GM23338 (cell line): Measurements from ENCODE around the gene GGT7. TPM values are rescaled to one million over a fixed set of nuclear protein-coding genes. Genes with fewer than 3 reads are reported as not detected.

Source experiments
- ATAC-seq: fragments of 200-7000 bp; cut with Tn5 transposase; 3 replicates; pipeline ENCODE4 v1.9.1; 2020
- DNase-seq: peaks from one replicate; pipeline ENCODE4 v3.0.0-alpha.2; 2015; ENCODE audit warnings: low spot score
- H2AFZ ChIP-seq: fragments of 200-600 bp; sonication (generic); 2 replicates; pipeline ENCODE4 v1.8.0; 2016; ENCODE audit warnings: antibody characterized with exemption, mild to moderate bottlenecking, moderate library complexity
- H3F3A ChIP-seq: fragments of 200-600 bp; sonication (generic); replicated peaks from 2 replicates; pipeline ENCODE4 v1.8.0; 2017; ENCODE audit warnings: antibody characterized with exemption, mixed run types, low read depth
- H3K27ac ChIP-seq: fragments of 200-600 bp; sonication (generic); 2 replicates; pipeline ENCODE4 v1.6.1; 2016; ENCODE audit warnings: low read depth
- H3K27me3 ChIP-seq: fragments of 200-600 bp; sonication (generic); 2 replicates; pipeline ENCODE4 v1.8.0; 2016; ENCODE audit warnings: mild to moderate bottlenecking, mixed run types, moderate library complexity; ENCODE audit not compliant: insufficient read depth
- H3K36me3 ChIP-seq: fragments of 200-600 bp; sonication (generic); 2 replicates; pipeline ENCODE4 v1.8.0; 2016; ENCODE audit warnings: mild to moderate bottlenecking; ENCODE audit not compliant: insufficient read depth
- H3K4me1 ChIP-seq: fragments of 200-600 bp; sonication (generic); 2 replicates; pipeline ENCODE4 v1.8.0; 2016; ENCODE audit warnings: mild to moderate bottlenecking, moderate library complexity; ENCODE audit not compliant: insufficient read depth
- H3K4me2 ChIP-seq: fragments of 200-600 bp; sonication (generic); 2 replicates; pipeline ENCODE4 v1.7.1; 2017; ENCODE audit warnings: mixed run types
- H3K4me3 ChIP-seq: fragments of 200-600 bp; sonication (generic); 2 replicates; pipeline ENCODE4 v1.6.1; 2016; ENCODE audit warnings: mixed run types
- H3K79me2 ChIP-seq: fragments of 200-600 bp; sonication (generic); replicated peaks from 2 replicates; pipeline ENCODE4 v1.8.0; 2017; ENCODE audit warnings: mild to moderate bottlenecking; ENCODE audit not compliant: insufficient read depth
- H3K9me2 ChIP-seq: fragments of 200-600 bp; sonication (generic); 2 replicates; pipeline ENCODE4 v1.8.0; 2017; ENCODE audit not compliant: insufficient read depth
- H4K20me1 ChIP-seq: fragments of 200-600 bp; sonication (generic); replicated peaks from 2 replicates; pipeline ENCODE4 v1.8.0; 2017; ENCODE audit warnings: mild to moderate bottlenecking; ENCODE audit not compliant: insufficient read depth
- H3K27ac Mint-ChIP-seq: 2 replicates; pipeline ENCODE4 v1.8.0; 2020; ENCODE audit warnings: inconsistent platforms, mild to moderate bottlenecking, moderate library complexity, mixed read lengths
- H3K27me3 Mint-ChIP-seq: 3 replicates; pipeline ENCODE4 v1.8.0; 2022; ENCODE audit warnings: low read depth, mild to moderate bottlenecking, moderate library complexity, mixed read lengths, inconsistent platforms; ENCODE audit not compliant: insufficient read depth, poor library complexity
- H3K36me3 Mint-ChIP-seq: 3 replicates; pipeline ENCODE4 v1.8.0; 2021; ENCODE audit warnings: low read depth, mild to moderate bottlenecking, inconsistent platforms, moderate library complexity, mixed read lengths
- H3K4me1 Mint-ChIP-seq: 3 replicates; pipeline ENCODE4 v1.8.0; 2020; ENCODE audit warnings: mild to moderate bottlenecking, inconsistent platforms, mixed read lengths
- H3K4me3 Mint-ChIP-seq: 3 replicates; pipeline ENCODE4 v1.8.0; 2021; ENCODE audit warnings: moderate library complexity, mild to moderate bottlenecking, inconsistent platforms, mixed read lengths
- H3K9me3 Mint-ChIP-seq: 3 replicates; pipeline ENCODE4 v1.8.0; 2020; ENCODE audit warnings: moderate library complexity, mild to moderate bottlenecking, inconsistent platforms, mixed read lengths
- CREB1 ChIP-seq: fragments of 250-450 bp; sonication (Bioruptor Pico); IDR thresholded peaks from 2 replicates; pipeline ENCODE4 v1.5.0; 2020; ENCODE audit warnings: low read depth, mild to moderate bottlenecking, moderate library complexity
- EZH2 ChIP-seq: fragments of 200-600 bp; sonication (generic); IDR thresholded peaks from one replicate; pipeline ENCODE4 v1.8.0; 2017; ENCODE audit warnings: antibody characterized with exemption, mild to moderate bottlenecking, low read depth; ENCODE audit not compliant: unreplicated experiment
- EZH2phosphoT487 ChIP-seq: fragments of 200-600 bp; sonication (generic); IDR thresholded peaks from one replicate; pipeline ENCODE4 v1.8.1; 2018; ENCODE audit warnings: antibody characterized with exemption; ENCODE audit not compliant: unreplicated experiment
- JUNB ChIP-seq: IDR thresholded peaks from one replicate; pipeline ENCODE4 v1.6.1; 2016; ENCODE audit warnings: antibody characterized with exemption; ENCODE audit not compliant: unreplicated experiment
- NANOG ChIP-seq: IDR thresholded peaks from 2 replicates; pipeline ENCODE4 v1.6.1; 2016; ENCODE audit warnings: antibody characterized with exemption, borderline replicate concordance
- POLR2AphosphoS5 ChIP-seq: IDR thresholded peaks from 2 replicates; pipeline ENCODE4 v1.6.1; 2016; ENCODE audit warnings: antibody characterized with exemption, low read depth
- STAT1 ChIP-seq: IDR thresholded peaks from one replicate; pipeline ENCODE4 v1.6.1; 2016; ENCODE audit warnings: antibody characterized with exemption; ENCODE audit not compliant: unreplicated experiment
- ZNF114 ChIP-seq: fragments of 250-450 bp; sonication (Bioruptor Pico); IDR thresholded peaks from 2 replicates; pipeline ENCODE4 v1.5.0; 2020; ENCODE audit warnings: mild to moderate bottlenecking, moderate library complexity
- ZNF331 ChIP-seq: fragments of 250-450 bp; sonication (Bioruptor Pico); IDR thresholded peaks from 2 replicates; pipeline ENCODE4 v1.5.0; 2020; ENCODE audit warnings: low read depth, mild to moderate bottlenecking, moderate library complexity
- polyA plus RNA-seq: library from polyadenylated mRNA; unstranded; fragments of >200 nt; fragmentation: Nextera tagmentation; extraction: Ambion mirVana; gene quantifications from 2 replicates; pipeline ENCODE4 v1.2.1, GENCODE V29; 2016
- total RNA-seq: library from RNA; depleted of rRNA; stranded (reverse); fragments of >200 nt; shearing (Covaris generic); gene quantifications from 2 replicates; pipeline ENCODE4 v1.2.3, GENCODE V29; 2014
- TF ChIP-seq, protein P1 (sequence below): IDR thresholded peaks from one replicate; pipeline ENCODE4 v1.6.1; 2018; ENCODE audit warnings: antibody characterized with exemption; ENCODE audit not compliant: unreplicated experiment
- TF ChIP-seq, protein P2 (sequence below): IDR thresholded peaks from 2 replicates; pipeline ENCODE4 v1.6.1; 2016; ENCODE audit warnings: antibody characterized with exemption
- TF ChIP-seq, protein P3 (sequence below), 2 experiments: fragments of 200-600 bp in 1 of 2; sonication (generic) in 1 of 2; conservative IDR thresholded peaks; 2 replicates each; pipeline versions ENCODE4 v1.5.1 to v1.6.1; 2016 to 2017; ENCODE audit warnings: antibody characterized with exemption in 2 of 2, low read depth in 2 of 2, mild to moderate bottlenecking in 2 of 2, moderate library complexity in 1 of 2

Gene GGT7
- total and polyA plus RNA-seq, 2 experiments from 2014 or later = 23.6 to 24.6 TPM

DNA sequence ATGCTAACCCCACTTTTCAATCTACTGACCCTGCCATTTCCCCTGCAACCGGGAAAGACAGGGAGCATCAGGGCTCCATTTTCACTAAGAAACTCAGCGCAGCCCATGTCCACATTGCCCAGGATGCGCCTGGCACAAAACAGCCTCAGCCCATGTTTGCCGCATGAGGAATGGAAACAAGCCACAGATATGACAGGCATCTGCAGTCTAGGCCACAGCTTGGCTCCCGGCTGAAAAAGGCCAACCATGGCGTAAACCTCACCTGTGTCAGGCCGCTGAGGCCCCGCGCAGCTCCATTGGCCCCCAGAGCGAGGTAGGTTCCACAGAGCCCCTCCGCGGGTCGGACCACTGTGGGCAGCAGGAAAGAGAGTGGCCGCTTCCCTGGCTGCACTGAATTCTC lies 21.7 kb downstream of the GGT7 start (continued):
- TF ChIP-seq, protein P1, sequence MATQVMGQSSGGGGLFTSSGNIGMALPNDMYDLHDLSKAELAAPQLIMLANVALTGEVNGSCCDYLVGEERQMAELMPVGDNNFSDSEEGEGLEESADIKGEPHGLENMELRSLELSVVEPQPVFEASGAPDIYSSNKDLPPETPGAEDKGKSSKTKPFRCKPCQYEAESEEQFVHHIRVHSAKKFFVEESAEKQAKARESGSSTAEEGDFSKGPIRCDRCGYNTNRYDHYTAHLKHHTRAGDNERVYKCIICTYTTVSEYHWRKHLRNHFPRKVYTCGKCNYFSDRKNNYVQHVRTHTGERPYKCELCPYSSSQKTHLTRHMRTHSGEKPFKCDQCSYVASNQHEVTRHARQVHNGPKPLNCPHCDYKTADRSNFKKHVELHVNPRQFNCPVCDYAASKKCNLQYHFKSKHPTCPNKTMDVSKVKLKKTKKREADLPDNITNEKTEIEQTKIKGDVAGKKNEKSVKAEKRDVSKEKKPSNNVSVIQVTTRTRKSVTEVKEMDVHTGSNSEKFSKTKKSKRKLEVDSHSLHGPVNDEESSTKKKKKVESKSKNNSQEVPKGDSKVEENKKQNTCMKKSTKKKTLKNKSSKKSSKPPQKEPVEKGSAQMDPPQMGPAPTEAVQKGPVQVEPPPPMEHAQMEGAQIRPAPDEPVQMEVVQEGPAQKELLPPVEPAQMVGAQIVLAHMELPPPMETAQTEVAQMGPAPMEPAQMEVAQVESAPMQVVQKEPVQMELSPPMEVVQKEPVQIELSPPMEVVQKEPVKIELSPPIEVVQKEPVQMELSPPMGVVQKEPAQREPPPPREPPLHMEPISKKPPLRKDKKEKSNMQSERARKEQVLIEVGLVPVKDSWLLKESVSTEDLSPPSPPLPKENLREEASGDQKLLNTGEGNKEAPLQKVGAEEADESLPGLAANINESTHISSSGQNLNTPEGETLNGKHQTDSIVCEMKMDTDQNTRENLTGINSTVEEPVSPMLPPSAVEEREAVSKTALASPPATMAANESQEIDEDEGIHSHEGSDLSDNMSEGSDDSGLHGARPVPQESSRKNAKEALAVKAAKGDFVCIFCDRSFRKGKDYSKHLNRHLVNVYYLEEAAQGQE = no peak
- TF ChIP-seq CREB1 (CRISPR knock-in tag) = no peak
- TF ChIP-seq EZH2 = no peak
- TF ChIP-seq EZH2phosphoT487 = no peak
- TF ChIP-seq ZNF114 (CRISPR knock-in tag) = no peak
- TF ChIP-seq POLR2AphosphoS5 = no peak
- TF ChIP-seq, protein P2, sequence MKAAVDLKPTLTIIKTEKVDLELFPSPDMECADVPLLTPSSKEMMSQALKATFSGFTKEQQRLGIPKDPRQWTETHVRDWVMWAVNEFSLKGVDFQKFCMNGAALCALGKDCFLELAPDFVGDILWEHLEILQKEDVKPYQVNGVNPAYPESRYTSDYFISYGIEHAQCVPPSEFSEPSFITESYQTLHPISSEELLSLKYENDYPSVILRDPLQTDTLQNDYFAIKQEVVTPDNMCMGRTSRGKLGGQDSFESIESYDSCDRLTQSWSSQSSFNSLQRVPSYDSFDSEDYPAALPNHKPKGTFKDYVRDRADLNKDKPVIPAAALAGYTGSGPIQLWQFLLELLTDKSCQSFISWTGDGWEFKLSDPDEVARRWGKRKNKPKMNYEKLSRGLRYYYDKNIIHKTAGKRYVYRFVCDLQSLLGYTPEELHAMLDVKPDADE = no peak
- no peak for TF ChIP-seq JUNB

DNA sequence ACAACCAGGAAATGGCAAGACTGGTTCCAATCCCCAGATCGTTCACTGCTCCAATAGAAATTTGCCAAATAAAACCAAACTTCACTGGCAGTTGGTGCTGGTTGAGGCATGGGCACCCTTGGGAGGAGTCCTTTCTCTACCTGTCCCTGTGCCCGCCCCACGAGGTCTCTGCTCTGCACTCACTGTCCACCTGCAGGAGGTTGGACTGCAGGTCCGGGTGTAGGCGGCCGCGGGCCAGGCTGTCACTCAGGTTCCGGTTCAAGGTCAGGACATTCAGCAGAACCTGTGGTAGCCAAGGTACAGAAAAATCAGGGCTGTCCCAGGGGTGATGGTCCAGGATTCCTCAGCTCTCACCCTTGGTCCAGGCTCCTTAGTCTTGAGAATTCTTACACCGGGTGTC lies 22.9 kb downstream of the GGT7 start:
- no peak overlapping the region for H3K4me3 Mint-ChIP-seq
- H3K4me1 Mint-ChIP-seq = no peaks in the 10 kb centered on the region
- Histone ChIP-seq H3F3A (no peaks in the 10 kb centered on the region), H3K27ac (no peak overlapping the region), H3K4me1 (no peaks in the 10 kb centered on the region), H3K4me2 (no peak overlapping the region), H3K4me3 (no peak overlapping the region), H3K9me2 (no peaks in the 10 kb centered on the region), H2AFZ (no peak overlapping the region), H3K36me3 (no peaks in the 10 kb centered on the region; the same call in 1 of the 2 replicates), H4K20me1 (0 out of 2 replicates have a peak, but pooled peaks cover 6% of the 10 kb centered on the region), H3K79me2 (no peaks in the 10 kb centered on the region), H3K27me3 (no peaks in the 10 kb centered on the region)
- no peak for DNase-seq
- H3K27ac Mint-ChIP-seq = no peak overlapping the region
- peaks cover 14% of the 10 kb centered on the region for H3K36me3 Mint-ChIP-seq
- H3K9me3 Mint-ChIP-seq = no peaks in the 10 kb centered on the region
- no peak for ATAC-seq
- peaks cover 1% of the 10 kb centered on the region for H3K27me3 Mint-ChIP-seq
- TF ChIP-seq POLR2AphosphoS5 (no peak), NANOG (no peak), JUNB (no peak), EZH2phosphoT487 (no peak), STAT1 (no peak), ZNF331 (CRISPR knock-in tag) (no peak)
- TF ChIP-seq, protein P1 = no peak
- TF ChIP-seq, protein P3, sequence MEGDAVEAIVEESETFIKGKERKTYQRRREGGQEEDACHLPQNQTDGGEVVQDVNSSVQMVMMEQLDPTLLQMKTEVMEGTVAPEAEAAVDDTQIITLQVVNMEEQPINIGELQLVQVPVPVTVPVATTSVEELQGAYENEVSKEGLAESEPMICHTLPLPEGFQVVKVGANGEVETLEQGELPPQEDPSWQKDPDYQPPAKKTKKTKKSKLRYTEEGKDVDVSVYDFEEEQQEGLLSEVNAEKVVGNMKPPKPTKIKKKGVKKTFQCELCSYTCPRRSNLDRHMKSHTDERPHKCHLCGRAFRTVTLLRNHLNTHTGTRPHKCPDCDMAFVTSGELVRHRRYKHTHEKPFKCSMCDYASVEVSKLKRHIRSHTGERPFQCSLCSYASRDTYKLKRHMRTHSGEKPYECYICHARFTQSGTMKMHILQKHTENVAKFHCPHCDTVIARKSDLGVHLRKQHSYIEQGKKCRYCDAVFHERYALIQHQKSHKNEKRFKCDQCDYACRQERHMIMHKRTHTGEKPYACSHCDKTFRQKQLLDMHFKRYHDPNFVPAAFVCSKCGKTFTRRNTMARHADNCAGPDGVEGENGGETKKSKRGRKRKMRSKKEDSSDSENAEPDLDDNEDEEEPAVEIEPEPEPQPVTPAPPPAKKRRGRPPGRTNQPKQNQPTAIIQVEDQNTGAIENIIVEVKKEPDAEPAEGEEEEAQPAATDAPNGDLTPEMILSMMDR (conservative IDR thresholded peaks at IDR 0.05; ENCODE audit: low read depth in 2 of 2) = no peak
- TF ChIP-seq, protein P2 = no peak
